D341Med (cell line): Measurements from ENCODE around the gene HMGN5.
A peak's percentile ranks its signal among the peaks of the same experiment; 100 is the strongest.

Experiments used
- DNase-seq: peaks from one replicate; pipeline ENCODE4 v3.0.0; 2012; ENCODE audit warnings: low spot score

Gene HMGN5

GRCh38 chrX:81201671-81202455 lies at the start of gene HMGN5, which contains the start of gene SH3BGRL:
TSS of gene HMGN5 (minus strand) at chrX:81201913. CDS start at chrX:81121549, 80,364 bp downstream.
TSS of gene SH3BGRL (plus strand) at chrX:81202102. CDS start at chrX:81202201, 99 bp downstream.
- peak; percentile 75 for DNase-seq

GRCh38 chrX:81241753-81242152 lies 40.0 kb upstream of the HMGN5 start:
- no peak for DNase-seq

GRCh38 chrX:81240701-81241331 lies 39.1 kb upstream of the HMGN5 start:
- no peak for DNase-seq

DNA sequence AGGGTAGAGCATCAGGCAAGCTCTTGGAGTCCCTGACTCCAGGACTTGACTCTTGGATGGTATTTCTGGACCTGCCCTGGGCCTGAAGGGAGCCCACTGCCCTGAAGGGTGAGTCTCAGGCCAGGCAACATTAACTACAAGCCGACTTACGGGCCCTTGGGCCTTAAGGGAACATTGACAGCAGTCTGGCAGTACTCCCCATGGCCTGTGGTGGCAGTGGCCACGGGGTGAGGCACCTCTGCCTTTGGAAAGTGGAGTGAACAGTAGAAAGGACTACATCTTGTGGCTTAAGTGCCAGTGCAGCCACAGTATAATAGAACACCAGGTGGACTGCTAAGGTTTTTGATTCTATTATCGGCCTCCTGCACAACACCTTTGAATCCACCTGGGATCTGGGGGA lies 36.5 kb upstream of the HMGN5 start:
- DNase-seq = no peak

- DNase-seq = no peak
Measured at GRCh38 chrX:81237516-81237915, 35.8 kb upstream of the HMGN5 start.

DNA sequence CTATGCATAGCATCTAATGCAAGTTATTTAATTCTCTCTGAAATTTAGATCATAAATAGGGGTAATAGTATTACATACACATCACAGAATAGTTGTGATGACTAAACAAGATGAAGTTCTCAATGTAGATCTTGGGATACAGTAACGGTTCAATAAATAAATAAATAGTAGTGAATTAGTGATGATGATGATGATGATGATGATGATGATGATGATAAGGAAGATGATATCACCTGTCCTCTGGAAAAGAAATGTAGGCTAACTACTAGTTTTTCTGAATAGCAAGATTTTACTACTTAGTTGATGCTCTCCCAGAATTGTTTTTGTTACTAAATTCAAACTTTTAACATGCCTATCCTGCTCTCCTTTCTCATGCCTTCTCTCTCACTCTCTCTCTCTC lies 30.5 kb upstream of the HMGN5 start:
- no peak for DNase-seq

DNA sequence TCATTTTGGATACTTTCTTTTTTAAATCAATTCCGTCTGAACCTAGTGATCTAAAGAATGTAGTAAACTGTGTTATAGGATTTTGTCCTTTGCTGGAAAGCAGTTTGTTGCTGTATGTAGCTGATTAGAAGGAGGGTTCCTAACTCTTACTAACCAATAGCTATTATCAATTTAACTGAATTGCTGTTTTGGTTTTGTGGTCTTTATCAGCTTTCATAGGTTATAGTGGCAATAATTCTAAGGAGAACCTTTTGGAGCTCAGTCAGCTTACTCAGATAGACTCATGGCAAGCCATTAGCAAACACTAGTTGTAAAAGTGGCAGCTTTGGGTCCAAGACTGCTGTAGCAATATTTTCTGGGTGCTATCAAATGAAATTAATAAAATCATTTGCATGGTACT lies 29.8 kb upstream of the HMGN5 start:
- DNase-seq = no peak

DNA sequence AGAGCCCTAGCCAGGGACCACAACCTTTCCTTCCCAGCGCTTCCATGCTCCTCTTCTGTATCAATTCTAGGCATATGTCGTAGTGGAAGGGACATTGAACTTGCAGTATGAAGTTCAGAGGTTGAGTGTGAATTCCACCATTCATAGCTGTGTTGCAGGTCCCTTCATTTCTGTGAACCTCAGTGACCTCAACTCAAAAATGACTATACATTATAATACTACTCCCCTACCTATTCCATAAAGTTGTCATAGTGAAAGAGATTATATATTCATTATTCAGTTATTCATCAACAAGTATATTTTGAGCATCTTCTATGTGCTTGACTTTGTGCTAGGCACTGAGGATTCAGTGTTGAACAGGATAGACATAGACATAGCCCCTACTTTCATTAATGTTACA lies 28.2 kb upstream of the HMGN5 start:
- DNase-seq = no peak

- no peak for DNase-seq
Measured at GRCh38 chrX:81229229-81229628, 27.5 kb upstream of the HMGN5 start.

GRCh38 chrX:81215685-81216084 lies 14.0 kb upstream of the HMGN5 start:
- DNase-seq = no peak

- no peak for DNase-seq
Measured at GRCh38 chrX:81208916-81209315, 7.2 kb upstream of the HMGN5 start.

- DNase-seq = no peak
Measured at GRCh38 chrX:81206476-81206875, 4.8 kb upstream of the HMGN5 start.

- DNase-seq = no peak
Measured at GRCh38 chrX:81205551-81205950, 3.8 kb upstream of the HMGN5 start.

DNA sequence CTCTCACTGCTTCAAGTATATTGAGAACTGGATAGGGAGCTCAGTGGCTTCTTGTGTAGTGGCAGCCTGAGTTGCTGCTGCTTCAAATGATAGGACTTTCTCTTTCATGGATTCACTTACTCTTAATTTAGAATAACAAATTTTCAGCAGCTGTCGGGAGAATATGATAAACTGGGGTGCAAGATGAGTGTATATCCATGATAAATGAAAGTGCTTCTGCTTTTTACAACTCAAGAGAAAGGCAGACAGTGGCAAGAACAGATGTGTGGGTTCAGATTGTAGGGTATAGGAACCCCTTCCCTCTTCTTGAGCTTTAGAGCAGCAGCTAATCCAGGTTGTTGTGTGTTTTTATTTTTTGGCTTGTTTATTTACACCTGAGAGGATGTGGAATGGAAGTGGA lies 1.2 kb upstream of the HMGN5 start:
- no peak for DNase-seq

DNA sequence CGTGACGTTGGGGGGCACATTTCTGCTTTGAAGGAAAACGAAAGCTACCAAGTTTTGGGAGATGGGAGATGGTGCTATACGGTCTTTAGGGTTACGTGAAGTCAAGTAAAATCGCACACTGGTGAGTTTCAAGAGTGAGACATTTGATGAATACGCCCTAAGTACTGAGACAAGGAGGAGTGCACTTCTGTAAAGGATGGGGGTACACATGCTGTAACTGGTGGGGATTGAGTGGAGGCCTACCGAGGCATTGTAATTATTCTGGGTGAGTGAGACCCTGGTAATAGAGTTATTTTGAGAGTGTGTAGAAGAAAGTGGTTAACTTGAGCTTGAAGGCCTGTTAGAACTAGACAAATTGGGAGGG lies 725 bp upstream of the HMGN5 start:
- DNase-seq = no peak

DNA sequence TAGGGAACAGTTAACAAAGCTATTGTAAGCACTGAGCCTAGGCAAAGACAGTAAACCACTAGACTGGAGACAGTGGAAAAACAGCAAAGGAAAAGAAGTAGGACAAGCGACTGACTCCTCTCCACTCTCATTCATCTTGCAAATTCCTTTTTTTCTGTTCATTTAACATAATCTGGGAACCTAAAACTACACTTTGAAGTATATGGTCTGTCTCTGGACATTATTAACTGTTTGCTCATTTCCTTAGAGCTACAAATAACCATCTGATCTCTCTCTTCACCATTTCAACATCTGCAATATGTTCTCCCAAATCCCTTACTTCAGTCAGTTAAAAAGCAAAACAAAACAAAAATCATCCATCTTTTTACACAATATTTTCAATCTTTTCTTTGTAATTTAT lies 642 bp downstream of the HMGN5 start:
- no peak for DNase-seq

GRCh38 chrX:81195712-81196111 lies 6.0 kb downstream of the HMGN5 start:
- peak; percentile 40 for DNase-seq

DNA sequence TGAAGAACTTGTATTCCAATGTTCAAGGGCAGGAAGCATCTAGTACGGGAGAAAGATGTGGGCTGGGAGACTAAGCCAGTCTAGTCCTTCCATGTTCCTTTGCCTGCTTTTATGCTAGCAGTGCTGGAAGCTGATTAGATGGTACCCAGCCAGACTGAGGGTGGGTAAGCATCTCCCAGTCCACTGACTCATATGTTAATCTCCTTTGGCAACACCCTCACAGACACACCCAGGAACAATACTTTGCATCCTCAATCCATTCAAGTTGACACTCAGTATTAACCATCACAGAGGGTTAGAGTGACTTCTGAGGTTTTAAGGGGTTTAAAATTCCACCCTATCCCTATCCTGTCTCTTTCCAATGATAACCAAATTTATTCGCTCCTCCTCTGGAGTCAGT lies 6.5 kb downstream of the HMGN5 start:
- DNase-seq = no peak

GRCh38 chrX:81174286-81174685 lies 27.4 kb downstream of the HMGN5 start:
- peak; percentile 1 for DNase-seq

- DNase-seq = no peak
Measured at GRCh38 chrX:81168391-81168790, 33.3 kb downstream of the HMGN5 start.

- peak; percentile 87 for DNase-seq
Measured at GRCh38 chrX:81121513-81122363, 80.0 kb downstream of the HMGN5 start.

- peak; percentile 40 for DNase-seq
Measured at GRCh38 chrX:81120936-81121371, 80.8 kb downstream of the HMGN5 start.
